ENCODE results near the gene IQSEC2.

GRCh38 chrX:53308836-53309235, 27.5 kb upstream of the IQSEC2 start:
- TF ChIP-seq, protein P1, sequence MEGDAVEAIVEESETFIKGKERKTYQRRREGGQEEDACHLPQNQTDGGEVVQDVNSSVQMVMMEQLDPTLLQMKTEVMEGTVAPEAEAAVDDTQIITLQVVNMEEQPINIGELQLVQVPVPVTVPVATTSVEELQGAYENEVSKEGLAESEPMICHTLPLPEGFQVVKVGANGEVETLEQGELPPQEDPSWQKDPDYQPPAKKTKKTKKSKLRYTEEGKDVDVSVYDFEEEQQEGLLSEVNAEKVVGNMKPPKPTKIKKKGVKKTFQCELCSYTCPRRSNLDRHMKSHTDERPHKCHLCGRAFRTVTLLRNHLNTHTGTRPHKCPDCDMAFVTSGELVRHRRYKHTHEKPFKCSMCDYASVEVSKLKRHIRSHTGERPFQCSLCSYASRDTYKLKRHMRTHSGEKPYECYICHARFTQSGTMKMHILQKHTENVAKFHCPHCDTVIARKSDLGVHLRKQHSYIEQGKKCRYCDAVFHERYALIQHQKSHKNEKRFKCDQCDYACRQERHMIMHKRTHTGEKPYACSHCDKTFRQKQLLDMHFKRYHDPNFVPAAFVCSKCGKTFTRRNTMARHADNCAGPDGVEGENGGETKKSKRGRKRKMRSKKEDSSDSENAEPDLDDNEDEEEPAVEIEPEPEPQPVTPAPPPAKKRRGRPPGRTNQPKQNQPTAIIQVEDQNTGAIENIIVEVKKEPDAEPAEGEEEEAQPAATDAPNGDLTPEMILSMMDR (conservative IDR thresholded peaks at IDR 0.05), result no peak
- no peak for TF ChIP-seq EZH2 (IDR thresholded peaks at IDR 0.05; ENCODE audit: low read depth)

Data from PC-9 (cell line).